Activated T-helper 17 cell treated with anti-CD3 and anti-CD28 coated beads, Interleukin-2, amount 50 U/mL, for 72 hours (primary cell): Measurements from ENCODE around the gene ARL15. TPM values are rescaled to one million over a fixed set of nuclear protein-coding genes. Genes with fewer than 3 reads are reported as not detected.
"Not testable (repeated sequence)": the region's sequence is repeated elsewhere in the genome, so short reads cannot be mapped to it uniquely, and the experiment has no call there.

ENCODE experiments used
- ATAC-seq: fragments of 150-1000 bp; cut with Tn5 transposase; replicated peaks from 2 replicates; pipeline ENCODE4 v1.10.0; 2021; ENCODE audit warnings: mild to moderate bottlenecking, moderate library complexity
- H3K27ac Mint-ChIP-seq: one replicate; pipeline ENCODE4 v1.8.0; 2022; ENCODE audit warnings: mixed read lengths
- H3K27me3 Mint-ChIP-seq: one replicate; pipeline ENCODE4 v1.8.0; 2022; ENCODE audit warnings: mixed read lengths
- H3K36me3 Mint-ChIP-seq: one replicate; pipeline ENCODE4 v1.8.0; 2022; ENCODE audit warnings: low read depth, mild to moderate bottlenecking, mixed read lengths
- H3K4me1 Mint-ChIP-seq: one replicate; pipeline ENCODE4 v1.8.0; 2022; ENCODE audit warnings: mixed read lengths
- H3K4me3 Mint-ChIP-seq: one replicate; pipeline ENCODE4 v1.8.0; 2022; ENCODE audit warnings: mild to moderate bottlenecking, mixed read lengths
- H3K9me3 Mint-ChIP-seq: one replicate; pipeline ENCODE4 v1.8.0; 2022; ENCODE audit warnings: mixed read lengths
- total RNA-seq, 2 donors: library from RNA; stranded (reverse); gene quantifications; one replicate each; pipeline ENCODE4 v1.2.3, GENCODE V29; 2022

Gene ARL15
- total RNA-seq, 2 donors from 2014 or later: 6.8 to 8.3 TPM

GRCh38 chr5:54049144-54049543, 261.2 kb downstream of the ARL15 start:
- no peaks in the 10 kb centered on the region for H3K27me3 Mint-ChIP-seq
- no peaks in the 10 kb centered on the region for H3K9me3 Mint-ChIP-seq
- ATAC-seq: no peak
- H3K4me3 Mint-ChIP-seq: no peak overlapping the region
- H3K4me1 Mint-ChIP-seq: no peaks in the 10 kb centered on the region
- no peak overlapping the region for H3K27ac Mint-ChIP-seq
- no peaks in the 10 kb centered on the region for H3K36me3 Mint-ChIP-seq

- H3K27ac Mint-ChIP-seq: no peak overlapping the region
- no peaks in the 10 kb centered on the region for H3K27me3 Mint-ChIP-seq
- H3K4me1 Mint-ChIP-seq: no peaks in the 10 kb centered on the region
- no peak overlapping the region for H3K4me3 Mint-ChIP-seq
- H3K36me3 Mint-ChIP-seq: no peaks in the 10 kb centered on the region
- H3K9me3 Mint-ChIP-seq: no peaks in the 10 kb centered on the region
- ATAC-seq: no peak
Observed at GRCh38 chr5:54045077-54045792, 265.1 kb downstream of the ARL15 start.

DNA sequence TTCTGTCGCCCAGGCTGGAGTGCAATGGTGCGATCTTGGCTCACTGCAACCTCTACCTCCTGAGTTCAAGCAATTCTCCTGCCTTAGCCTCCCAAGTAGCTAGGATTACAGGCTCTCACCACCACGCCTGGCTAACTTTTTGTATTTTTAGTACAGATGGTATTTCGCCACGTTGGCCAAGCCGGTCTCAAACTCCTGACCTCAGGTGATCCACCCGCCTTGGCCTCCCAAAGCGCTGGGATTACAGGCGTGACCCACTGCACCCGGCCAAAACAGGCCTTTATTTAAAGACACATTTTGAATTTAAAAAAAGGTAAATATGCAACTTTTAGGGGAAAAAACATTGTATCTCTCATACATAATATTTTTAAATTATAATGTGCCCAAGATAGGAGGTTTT, 266.1 kb downstream of the ARL15 start:
- H3K27me3 Mint-ChIP-seq: not testable (repeated sequence)

GRCh38 chr5:54040804-54041203, 269.6 kb downstream of the ARL15 start:
- H3K27ac Mint-ChIP-seq: no peak overlapping the region
- H3K36me3 Mint-ChIP-seq: no peaks in the 10 kb centered on the region
- no peaks in the 10 kb centered on the region for H3K27me3 Mint-ChIP-seq
- H3K4me3 Mint-ChIP-seq: no peak overlapping the region
- no peaks in the 10 kb centered on the region for H3K9me3 Mint-ChIP-seq
- H3K4me1 Mint-ChIP-seq: no peaks in the 10 kb centered on the region
- no peak for ATAC-seq

More for the DNA sequence above, 266.1 kb downstream of the ARL15 start:
- not testable (repeated sequence) for H3K36me3 Mint-ChIP-seq, ATAC-seq, H3K4me1 Mint-ChIP-seq, H3K4me3 Mint-ChIP-seq, H3K9me3 Mint-ChIP-seq, H3K27ac Mint-ChIP-seq

- no peak for ATAC-seq
- Mint-ChIP-seq H3K4me3 (no peak overlapping the region), H3K27ac (no peak overlapping the region), H3K9me3 (no peaks in the 10 kb centered on the region), H3K4me1 (no peaks in the 10 kb centered on the region), H3K36me3 (no peaks in the 10 kb centered on the region), H3K27me3 (no peaks in the 10 kb centered on the region)
Observed at GRCh38 chr5:54040018-54040417, 270.4 kb downstream of the ARL15 start.

DNA sequence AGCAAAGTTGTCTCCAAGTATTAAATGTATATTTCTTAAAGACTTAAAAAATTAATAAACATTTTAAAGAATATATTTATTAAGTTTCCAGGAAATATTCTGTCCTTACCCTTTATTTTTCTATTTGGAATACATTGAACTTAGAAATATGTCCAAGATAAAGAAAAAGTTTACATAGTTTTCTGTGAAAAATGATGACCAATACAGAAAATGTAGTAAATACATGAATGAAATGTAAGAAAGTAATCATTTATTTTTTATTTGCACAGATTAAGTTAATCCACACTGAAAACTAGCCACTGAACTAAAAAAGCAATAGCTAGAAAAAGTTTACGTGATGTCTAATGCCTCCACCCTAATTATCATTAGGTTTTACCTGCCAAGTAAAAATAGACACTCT, 273.2 kb downstream of the ARL15 start:
- Mint-ChIP-seq H3K36me3 (no peaks in the 10 kb centered on the region), H3K27ac (no peak overlapping the region), H3K4me3 (no peak overlapping the region), H3K27me3 (no peaks in the 10 kb centered on the region), H3K4me1 (no peaks in the 10 kb centered on the region), H3K9me3 (no peaks in the 10 kb centered on the region)
- ATAC-seq: no peak

DNA sequence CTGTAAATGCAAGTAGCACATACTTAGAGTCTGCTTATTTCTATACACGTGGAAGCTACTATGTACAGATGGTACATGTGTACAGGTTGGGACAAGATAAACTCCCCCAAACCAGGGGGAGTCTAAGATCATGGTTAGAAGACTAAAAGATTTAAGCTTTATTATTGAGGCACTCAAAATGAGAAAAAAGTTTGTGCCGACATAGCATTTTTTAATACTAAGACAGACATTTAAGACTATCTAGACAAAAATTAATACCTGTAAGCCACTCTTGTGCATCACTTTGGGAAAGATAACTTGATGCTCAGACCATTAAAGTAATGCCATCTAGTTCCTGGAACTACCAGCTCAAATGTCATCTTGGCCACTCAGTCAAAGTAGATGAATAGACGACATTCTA, 279.4 kb downstream of the ARL15 start:
- Mint-ChIP-seq H3K27ac (no peak overlapping the region), H3K4me3 (no peak overlapping the region), H3K9me3 (no peaks in the 10 kb centered on the region), H3K36me3 (no peaks in the 10 kb centered on the region), H3K27me3 (no peaks in the 10 kb centered on the region), H3K4me1 (no peaks in the 10 kb centered on the region)
- no peak for ATAC-seq

DNA sequence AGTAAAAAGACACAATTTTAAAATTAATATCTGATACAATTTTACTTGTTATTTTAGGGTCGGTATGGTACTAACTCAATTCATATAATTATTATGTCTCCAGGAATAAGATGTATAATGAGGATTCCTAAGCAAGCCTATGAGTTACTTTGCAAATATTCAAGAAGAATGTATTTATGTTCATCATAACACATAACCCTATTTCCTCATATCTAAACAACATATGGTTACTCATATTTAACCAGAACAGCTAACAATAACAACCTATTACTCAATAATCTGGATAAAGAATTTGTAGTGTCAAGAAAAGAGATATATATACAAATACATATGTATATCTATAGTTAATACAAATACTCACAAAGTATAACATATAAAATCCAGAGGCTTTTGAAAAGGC, 285.9 kb downstream of the ARL15 start:
- no peak overlapping the region for H3K27ac Mint-ChIP-seq
- H3K27me3 Mint-ChIP-seq: no peaks in the 10 kb centered on the region
- ATAC-seq: no peak
- H3K4me1 Mint-ChIP-seq: peaks cover 17% of the 10 kb centered on the region
- H3K36me3 Mint-ChIP-seq: no peaks in the 10 kb centered on the region
- H3K4me3 Mint-ChIP-seq: no peak overlapping the region
- no peaks in the 10 kb centered on the region for H3K9me3 Mint-ChIP-seq

- H3K9me3 Mint-ChIP-seq: no peaks in the 10 kb centered on the region
- H3K4me3 Mint-ChIP-seq: peak overlapping the region; percentile 46
- H3K4me1 Mint-ChIP-seq: peaks cover 17% of the 10 kb centered on the region
- peak overlapping the region; percentile 69 for H3K27ac Mint-ChIP-seq
- peaks cover under 1% of the 10 kb centered on the region for H3K36me3 Mint-ChIP-seq
- H3K27me3 Mint-ChIP-seq: no peaks in the 10 kb centered on the region
- ATAC-seq: peak; percentile 5
Observed at GRCh38 chr5:54022223-54022622, 288.1 kb downstream of the ARL15 start.

DNA sequence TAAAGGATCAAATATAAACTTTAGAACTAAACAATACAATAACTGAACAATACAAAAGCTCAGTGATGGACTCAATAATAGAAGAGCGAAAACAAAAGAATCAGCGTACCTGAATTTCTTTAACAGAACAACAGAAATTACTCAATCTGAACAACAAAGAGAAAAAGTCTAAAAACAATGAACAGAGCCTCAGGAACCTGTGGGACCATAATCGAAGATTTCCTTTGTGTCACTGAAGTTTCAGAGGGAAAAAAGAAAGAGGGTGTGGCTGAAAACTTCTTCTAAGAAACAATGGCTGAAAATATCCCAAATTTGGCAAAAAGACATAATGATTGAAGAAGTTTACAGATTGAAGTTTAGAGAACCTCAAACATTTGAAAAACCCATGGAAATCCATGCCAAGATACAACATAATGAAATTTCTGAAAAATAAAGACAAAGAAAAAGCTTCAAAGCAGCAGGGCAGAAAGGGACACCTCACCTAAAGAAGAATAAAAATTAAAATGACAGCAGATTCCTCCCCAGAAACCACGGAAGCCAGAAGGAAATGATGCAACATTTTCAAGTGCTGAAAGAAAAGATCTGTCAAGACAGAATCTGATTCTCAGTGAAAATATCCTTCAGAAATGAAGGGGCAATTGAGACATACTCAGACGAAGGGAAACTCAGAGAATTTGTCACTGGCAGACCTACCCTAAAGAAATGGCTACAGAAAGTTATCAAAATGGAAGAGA, 288.8 kb downstream of the ARL15 start:
- Mint-ChIP-seq H3K9me3 (no peaks in the 10 kb centered on the region), H3K27me3 (no peaks in the 10 kb centered on the region)
- ATAC-seq: peak; percentile 79

DNA sequence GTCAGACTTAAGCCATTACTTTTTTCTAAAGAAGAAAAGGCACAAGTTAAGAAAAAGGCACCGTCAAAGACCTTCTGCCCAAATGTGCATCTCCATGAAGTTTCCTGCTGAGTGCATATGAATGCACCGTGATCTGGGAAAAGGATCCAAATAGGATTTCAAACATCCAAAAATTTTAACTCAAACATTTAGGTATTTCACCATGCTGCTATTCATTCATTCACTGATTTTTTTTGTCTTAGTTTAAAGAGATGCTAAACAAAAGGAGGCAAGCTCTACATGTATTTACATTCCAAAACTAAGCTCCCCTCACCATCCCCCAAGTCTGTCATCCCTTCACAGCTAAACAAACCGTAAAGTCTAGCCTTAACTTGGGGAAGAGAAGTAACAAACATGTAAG, 291.9 kb downstream of the ARL15 start:
- Mint-ChIP-seq H3K4me1 (peaks cover 17% of the 10 kb centered on the region), H3K9me3 (no peaks in the 10 kb centered on the region), H3K27ac (no peak overlapping the region), H3K36me3 (peaks cover 9% of the 10 kb centered on the region), H3K27me3 (no peaks in the 10 kb centered on the region), H3K4me3 (no peak overlapping the region)
- ATAC-seq: no peak

More for the DNA sequence above, 288.8 kb downstream of the ARL15 start:
- Mint-ChIP-seq H3K36me3 (peaks cover 6% of the 10 kb centered on the region), H3K4me3 (peak overlapping the region; percentile 46), H3K4me1 (peaks cover 17% of the 10 kb centered on the region), H3K27ac (peak overlapping the region; percentile 69)

DNA sequence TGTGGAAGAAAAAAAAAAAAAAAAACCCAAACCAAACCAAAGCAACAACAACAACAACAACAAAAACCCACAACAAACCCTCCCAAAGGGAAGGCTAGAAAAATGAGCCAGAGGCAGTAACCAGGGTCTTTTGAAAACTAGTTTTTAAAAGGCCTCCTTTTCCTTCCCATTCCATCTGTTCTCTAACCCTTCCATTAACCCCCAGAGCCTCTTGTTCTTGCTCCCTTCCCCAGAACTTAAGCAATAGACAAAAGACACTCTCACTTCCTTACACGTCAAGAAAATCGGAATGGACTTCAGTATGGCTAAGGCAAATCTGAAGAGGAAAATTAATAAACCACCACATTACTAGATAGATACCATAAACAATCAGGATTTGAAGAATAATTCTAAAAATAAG, 292.8 kb downstream of the ARL15 start:
- ATAC-seq: no peak
- Mint-ChIP-seq H3K36me3 (peaks cover 9% of the 10 kb centered on the region), H3K9me3 (no peaks in the 10 kb centered on the region), H3K4me1 (peaks cover 15% of the 10 kb centered on the region), H3K27ac (no peak overlapping the region), H3K4me3 (no peak overlapping the region), H3K27me3 (no peaks in the 10 kb centered on the region)

DNA sequence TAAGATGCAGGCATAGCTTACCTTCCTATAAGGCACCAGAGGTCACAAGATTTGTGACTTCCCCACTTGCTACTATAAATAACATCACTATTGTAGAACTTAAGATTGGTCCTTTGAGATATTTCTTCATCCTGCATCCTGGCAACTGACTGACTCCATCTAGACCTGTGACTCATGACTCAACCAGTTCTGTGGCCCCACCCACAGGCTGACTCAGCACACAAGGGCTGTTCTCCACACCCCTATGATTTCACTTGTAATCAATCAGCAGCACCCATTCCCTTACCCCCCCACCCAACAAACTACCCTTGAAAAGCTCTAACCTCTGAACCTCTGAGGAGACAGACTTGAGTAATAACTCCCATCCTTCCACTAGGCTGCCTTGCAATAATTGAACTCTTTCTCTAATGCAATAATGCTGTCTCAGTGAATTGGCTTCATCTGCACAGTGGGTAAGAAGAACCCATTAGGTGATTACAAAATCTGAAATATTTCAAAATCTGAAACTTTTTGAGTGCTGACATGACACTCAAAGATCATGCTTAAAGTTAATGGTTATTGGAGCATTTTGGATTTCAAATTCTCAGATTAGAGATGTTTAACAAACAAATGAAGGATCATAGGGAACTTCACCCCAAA, 296.7 kb downstream of the ARL15 start:
- peak; percentile 94 for ATAC-seq
- H3K36me3 Mint-ChIP-seq: peaks cover 9% of the 10 kb centered on the region
- no peaks in the 10 kb centered on the region for H3K27me3 Mint-ChIP-seq
- H3K27ac Mint-ChIP-seq: no peak overlapping the region
- H3K4me1 Mint-ChIP-seq: no peaks in the 10 kb centered on the region
- no peak overlapping the region for H3K4me3 Mint-ChIP-seq
- H3K9me3 Mint-ChIP-seq: no peaks in the 10 kb centered on the region

GRCh38 chr5:54009828-54010227, 300.5 kb downstream of the ARL15 start:
- no peaks in the 10 kb centered on the region for H3K4me1 Mint-ChIP-seq
- no peaks in the 10 kb centered on the region for H3K36me3 Mint-ChIP-seq
- no peak for ATAC-seq
- H3K9me3 Mint-ChIP-seq: no peaks in the 10 kb centered on the region
- H3K4me3 Mint-ChIP-seq: no peak overlapping the region
- H3K27ac Mint-ChIP-seq: no peak overlapping the region
- no peaks in the 10 kb centered on the region for H3K27me3 Mint-ChIP-seq

- ATAC-seq: no peak
- no peaks in the 10 kb centered on the region for H3K4me1 Mint-ChIP-seq
- H3K36me3 Mint-ChIP-seq: no peaks in the 10 kb centered on the region
- H3K27me3 Mint-ChIP-seq: no peaks in the 10 kb centered on the region
- H3K9me3 Mint-ChIP-seq: no peaks in the 10 kb centered on the region
- no peak overlapping the region for H3K4me3 Mint-ChIP-seq
- H3K27ac Mint-ChIP-seq: no peak overlapping the region
Observed at GRCh38 chr5:54009357-54009756, 301.0 kb downstream of the ARL15 start.
